ENCODE results near the gene GRIN2A.

DNA sequence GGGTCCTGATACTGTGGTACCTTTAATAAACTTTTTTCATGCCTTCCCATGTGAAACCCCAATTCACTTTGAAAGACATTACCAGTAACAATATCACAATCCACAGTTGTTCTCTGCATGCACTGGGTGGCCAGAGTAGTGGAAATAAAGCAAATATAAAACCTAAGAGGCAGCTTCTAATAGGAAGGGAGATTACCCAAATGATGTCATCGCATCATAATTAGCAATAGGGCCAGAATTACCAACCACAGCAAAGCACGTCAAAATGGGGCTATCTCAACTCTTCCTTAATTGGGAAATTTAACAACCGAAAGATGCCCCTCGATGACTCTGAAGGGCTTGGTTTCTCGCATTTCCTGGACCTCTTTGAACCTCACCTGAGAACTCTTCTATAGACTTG, 224.8 kb downstream of the GRIN2A start:
- TF ChIP-seq, protein P1, sequence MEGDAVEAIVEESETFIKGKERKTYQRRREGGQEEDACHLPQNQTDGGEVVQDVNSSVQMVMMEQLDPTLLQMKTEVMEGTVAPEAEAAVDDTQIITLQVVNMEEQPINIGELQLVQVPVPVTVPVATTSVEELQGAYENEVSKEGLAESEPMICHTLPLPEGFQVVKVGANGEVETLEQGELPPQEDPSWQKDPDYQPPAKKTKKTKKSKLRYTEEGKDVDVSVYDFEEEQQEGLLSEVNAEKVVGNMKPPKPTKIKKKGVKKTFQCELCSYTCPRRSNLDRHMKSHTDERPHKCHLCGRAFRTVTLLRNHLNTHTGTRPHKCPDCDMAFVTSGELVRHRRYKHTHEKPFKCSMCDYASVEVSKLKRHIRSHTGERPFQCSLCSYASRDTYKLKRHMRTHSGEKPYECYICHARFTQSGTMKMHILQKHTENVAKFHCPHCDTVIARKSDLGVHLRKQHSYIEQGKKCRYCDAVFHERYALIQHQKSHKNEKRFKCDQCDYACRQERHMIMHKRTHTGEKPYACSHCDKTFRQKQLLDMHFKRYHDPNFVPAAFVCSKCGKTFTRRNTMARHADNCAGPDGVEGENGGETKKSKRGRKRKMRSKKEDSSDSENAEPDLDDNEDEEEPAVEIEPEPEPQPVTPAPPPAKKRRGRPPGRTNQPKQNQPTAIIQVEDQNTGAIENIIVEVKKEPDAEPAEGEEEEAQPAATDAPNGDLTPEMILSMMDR (IDR thresholded peaks at IDR 0.05; ENCODE audit: control extremely low read depth in 1 of 3, insufficient read depth in 1 of 3, low read depth in 1 of 3, low read length in 3 of 3) = no peak
- TF ChIP-seq JUND (IDR thresholded peaks at IDR 0.05; ENCODE audit: low read length) (no peak), MAFK (IDR thresholded peaks at IDR 0.05; ENCODE audit: low read depth, low read length) (no peak), POLR2A (IDR thresholded peaks at IDR 0.05; ENCODE audit: control extremely low read depth in 1 of 2, low read depth in 2 of 2, low read length in 2 of 2) (no peak)
- TF ChIP-seq, protein P2, sequence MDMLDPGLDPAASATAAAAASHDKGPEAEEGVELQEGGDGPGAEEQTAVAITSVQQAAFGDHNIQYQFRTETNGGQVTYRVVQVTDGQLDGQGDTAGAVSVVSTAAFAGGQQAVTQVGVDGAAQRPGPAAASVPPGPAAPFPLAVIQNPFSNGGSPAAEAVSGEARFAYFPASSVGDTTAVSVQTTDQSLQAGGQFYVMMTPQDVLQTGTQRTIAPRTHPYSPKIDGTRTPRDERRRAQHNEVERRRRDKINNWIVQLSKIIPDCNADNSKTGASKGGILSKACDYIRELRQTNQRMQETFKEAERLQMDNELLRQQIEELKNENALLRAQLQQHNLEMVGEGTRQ (IDR thresholded peaks at IDR 0.05; ENCODE audit: low read length) = no peak
